ENCODE measurements around the gene RYR1.

The RYR1 gene

DNA sequence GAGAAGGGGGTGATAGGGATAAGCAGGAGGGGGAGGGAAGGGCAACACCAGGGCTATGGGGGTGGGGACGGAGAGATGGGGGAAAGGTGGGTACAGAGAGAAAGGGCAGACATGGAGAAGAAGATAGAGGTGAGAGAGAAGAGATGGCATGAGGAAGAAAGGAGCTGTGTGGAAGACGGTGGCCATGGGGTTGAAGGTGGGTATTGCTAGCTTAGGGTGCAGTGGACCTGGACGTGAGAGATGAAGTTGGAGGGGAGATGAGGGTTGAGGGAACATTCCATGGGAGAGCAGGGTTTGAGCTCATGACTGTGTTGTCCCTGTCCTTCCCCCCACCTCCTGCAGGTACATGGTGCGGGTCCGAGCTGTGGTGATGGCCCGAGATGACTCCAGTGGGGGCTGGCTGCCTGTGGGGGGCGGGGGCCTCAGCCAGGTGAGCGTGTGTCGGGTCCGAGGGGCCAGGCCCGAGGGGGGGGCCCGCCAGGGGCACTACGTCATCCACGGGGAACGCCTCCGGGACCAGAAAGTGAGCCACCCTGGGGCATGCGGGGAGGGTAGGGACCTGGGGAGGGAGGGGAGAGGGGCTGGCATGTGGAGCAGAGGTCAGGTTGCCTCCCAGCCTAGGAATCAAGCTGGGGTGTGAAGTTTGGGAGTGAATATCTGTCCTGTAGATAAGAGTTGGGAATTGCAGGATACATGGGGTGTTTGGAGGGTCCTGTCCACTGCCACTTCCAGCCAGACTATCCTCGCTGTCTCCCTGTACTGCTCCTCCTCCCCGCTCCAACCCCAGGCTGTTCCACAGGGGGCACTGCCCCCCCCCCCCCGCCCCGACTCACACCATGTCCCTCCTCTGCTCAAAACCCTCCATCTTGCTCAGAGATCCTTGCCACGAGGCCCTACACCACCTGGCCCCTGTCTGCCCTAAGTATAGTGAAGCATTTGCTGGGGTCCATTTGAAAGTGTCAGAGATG, 43.2 kb upstream of the RYR1 start:
- H3K4me3 ChIP-seq (replicated peaks; ENCODE audit: insufficient read depth, low read length): no peak overlapping the region
- no peak for DNase-seq (ENCODE audit: low read depth in 1 of 2, low spot score in 1 of 2)
- no peak for TF ChIP-seq POLR2AphosphoS5 (IDR thresholded peaks at IDR 0.05; ENCODE audit: low read depth)
- TF ChIP-seq SPI1 (IDR thresholded peaks at IDR 0.05; ENCODE audit: borderline replicate concordance, low read depth): no peak
- TF ChIP-seq, protein P1, sequence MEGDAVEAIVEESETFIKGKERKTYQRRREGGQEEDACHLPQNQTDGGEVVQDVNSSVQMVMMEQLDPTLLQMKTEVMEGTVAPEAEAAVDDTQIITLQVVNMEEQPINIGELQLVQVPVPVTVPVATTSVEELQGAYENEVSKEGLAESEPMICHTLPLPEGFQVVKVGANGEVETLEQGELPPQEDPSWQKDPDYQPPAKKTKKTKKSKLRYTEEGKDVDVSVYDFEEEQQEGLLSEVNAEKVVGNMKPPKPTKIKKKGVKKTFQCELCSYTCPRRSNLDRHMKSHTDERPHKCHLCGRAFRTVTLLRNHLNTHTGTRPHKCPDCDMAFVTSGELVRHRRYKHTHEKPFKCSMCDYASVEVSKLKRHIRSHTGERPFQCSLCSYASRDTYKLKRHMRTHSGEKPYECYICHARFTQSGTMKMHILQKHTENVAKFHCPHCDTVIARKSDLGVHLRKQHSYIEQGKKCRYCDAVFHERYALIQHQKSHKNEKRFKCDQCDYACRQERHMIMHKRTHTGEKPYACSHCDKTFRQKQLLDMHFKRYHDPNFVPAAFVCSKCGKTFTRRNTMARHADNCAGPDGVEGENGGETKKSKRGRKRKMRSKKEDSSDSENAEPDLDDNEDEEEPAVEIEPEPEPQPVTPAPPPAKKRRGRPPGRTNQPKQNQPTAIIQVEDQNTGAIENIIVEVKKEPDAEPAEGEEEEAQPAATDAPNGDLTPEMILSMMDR (IDR thresholded peaks at IDR 0.05; ENCODE audit: insufficient read depth, low read length): no peak
- TF ChIP-seq GABPA (IDR thresholded peaks at IDR 0.05; ENCODE audit: low read depth): no peak
- TF ChIP-seq, protein P2, sequence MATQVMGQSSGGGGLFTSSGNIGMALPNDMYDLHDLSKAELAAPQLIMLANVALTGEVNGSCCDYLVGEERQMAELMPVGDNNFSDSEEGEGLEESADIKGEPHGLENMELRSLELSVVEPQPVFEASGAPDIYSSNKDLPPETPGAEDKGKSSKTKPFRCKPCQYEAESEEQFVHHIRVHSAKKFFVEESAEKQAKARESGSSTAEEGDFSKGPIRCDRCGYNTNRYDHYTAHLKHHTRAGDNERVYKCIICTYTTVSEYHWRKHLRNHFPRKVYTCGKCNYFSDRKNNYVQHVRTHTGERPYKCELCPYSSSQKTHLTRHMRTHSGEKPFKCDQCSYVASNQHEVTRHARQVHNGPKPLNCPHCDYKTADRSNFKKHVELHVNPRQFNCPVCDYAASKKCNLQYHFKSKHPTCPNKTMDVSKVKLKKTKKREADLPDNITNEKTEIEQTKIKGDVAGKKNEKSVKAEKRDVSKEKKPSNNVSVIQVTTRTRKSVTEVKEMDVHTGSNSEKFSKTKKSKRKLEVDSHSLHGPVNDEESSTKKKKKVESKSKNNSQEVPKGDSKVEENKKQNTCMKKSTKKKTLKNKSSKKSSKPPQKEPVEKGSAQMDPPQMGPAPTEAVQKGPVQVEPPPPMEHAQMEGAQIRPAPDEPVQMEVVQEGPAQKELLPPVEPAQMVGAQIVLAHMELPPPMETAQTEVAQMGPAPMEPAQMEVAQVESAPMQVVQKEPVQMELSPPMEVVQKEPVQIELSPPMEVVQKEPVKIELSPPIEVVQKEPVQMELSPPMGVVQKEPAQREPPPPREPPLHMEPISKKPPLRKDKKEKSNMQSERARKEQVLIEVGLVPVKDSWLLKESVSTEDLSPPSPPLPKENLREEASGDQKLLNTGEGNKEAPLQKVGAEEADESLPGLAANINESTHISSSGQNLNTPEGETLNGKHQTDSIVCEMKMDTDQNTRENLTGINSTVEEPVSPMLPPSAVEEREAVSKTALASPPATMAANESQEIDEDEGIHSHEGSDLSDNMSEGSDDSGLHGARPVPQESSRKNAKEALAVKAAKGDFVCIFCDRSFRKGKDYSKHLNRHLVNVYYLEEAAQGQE (IDR thresholded peaks at IDR 0.05; ENCODE audit: insufficient replicate concordance, low read depth): no peak
- no peak overlapping the region for H3K27ac ChIP-seq (replicated peaks)
- peaks cover 26% of the 10 kb centered on the region for H3K27me3 ChIP-seq (ENCODE audit: insufficient read depth, poor library complexity, severe bottlenecking)

DNA sequence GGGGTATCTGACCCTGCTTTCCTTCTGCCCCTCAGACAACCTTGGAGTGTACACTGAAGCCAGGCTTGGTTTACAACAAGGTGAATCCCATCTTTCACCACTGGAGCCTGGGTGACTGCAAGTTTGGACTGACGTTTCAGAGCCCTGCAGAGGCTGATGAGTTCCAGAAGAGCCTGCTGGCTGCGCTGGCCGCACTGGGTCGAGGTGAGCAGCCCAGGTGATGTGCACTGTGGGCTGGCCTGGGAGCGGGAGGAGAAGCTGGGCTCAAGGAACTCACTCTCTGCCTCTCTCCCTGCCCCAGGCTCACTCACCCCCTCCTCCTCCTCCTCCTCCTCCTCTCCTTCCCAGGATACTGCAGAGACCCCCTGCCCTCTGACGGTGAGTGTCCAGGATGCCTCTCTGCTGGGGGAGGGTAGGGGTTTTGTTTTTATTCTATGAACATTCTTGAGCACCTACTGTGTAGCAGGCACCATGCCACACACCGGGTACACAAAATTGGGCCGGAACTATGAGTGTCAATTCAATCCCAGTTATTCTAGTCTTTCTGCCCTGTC, 41.5 kb upstream of the RYR1 start:
- Histone ChIP-seq H3K27me3 (ENCODE audit: insufficient read depth, poor library complexity, severe bottlenecking) (peaks cover 35% of the 10 kb centered on the region), H3K27ac (replicated peaks) (no peak overlapping the region), H3K4me3 (replicated peaks; ENCODE audit: insufficient read depth, low read length) (no peak overlapping the region)
- TF ChIP-seq, protein P1 (IDR thresholded peaks at IDR 0.05; ENCODE audit: insufficient read depth, low read length): no peak
- TF ChIP-seq SPI1 (IDR thresholded peaks at IDR 0.05; ENCODE audit: borderline replicate concordance, low read depth) (no peak), GABPA (IDR thresholded peaks at IDR 0.05; ENCODE audit: low read depth) (no peak), POLR2AphosphoS5 (IDR thresholded peaks at IDR 0.05; ENCODE audit: low read depth) (no peak)
- TF ChIP-seq, protein P2 (IDR thresholded peaks at IDR 0.05; ENCODE audit: insufficient replicate concordance, low read depth): no peak
- DNase-seq (ENCODE audit: low read depth in 1 of 2, low spot score in 1 of 2): no peak

DNA sequence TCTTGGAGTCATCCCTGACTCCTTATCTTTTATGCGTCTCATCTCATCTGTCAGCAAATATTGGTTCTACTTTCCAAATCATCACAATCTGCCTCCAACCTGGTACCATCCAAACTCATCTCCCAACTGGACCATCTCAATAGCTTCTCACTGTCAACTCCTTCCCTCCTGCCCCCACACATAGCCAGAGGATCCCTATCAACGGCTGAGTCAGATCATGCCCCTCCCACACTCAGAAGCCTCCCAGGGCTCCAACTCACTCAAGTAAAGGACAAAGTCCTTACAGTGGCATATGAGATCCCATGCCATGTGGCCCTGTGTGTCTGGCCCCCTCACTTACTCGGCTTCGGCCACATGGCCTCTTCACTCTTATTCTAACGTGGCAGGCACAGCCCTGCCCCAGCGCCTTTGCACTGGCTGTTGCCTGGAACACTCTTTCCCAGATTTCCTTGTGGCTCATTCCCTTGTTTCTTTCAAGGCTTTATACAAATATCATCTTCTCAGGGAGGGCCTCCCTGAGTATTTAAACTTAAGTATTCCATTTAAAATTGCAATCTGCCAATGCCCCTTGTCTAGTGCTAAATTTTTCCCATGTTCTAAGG, 40.7 kb upstream of the RYR1 start:
- Histone ChIP-seq H3K27me3 (ENCODE audit: insufficient read depth, poor library complexity, severe bottlenecking) (peaks cover 38% of the 10 kb centered on the region), H3K4me3 (replicated peaks; ENCODE audit: insufficient read depth, low read length) (no peak overlapping the region), H3K27ac (replicated peaks) (no peak overlapping the region)
- no peak for TF ChIP-seq GABPA (IDR thresholded peaks at IDR 0.05; ENCODE audit: low read depth)
- TF ChIP-seq, protein P1 (IDR thresholded peaks at IDR 0.05; ENCODE audit: insufficient read depth, low read length): no peak
- no peak for TF ChIP-seq SPI1 (IDR thresholded peaks at IDR 0.05; ENCODE audit: borderline replicate concordance, low read depth)
- no peak for TF ChIP-seq POLR2AphosphoS5 (IDR thresholded peaks at IDR 0.05; ENCODE audit: low read depth)
- TF ChIP-seq, protein P2 (IDR thresholded peaks at IDR 0.05; ENCODE audit: insufficient replicate concordance, low read depth): no peak
- DNase-seq (ENCODE audit: low read depth in 1 of 2, low spot score in 1 of 2): no peak

Measured in HL-60 (cell line).